NCI-H82 treated with DMSO at 0.1 percent for 48 hours (cell line): ENCODE measurements around the gene TRMT6.

Source experiments
- DNase-seq: peaks from one replicate; lab custom pipeline; 2025; ENCODE audit not compliant: unreplicated experiment; lab: John Stamatoyannopoulos, UW

The TRMT6 gene

DNA sequence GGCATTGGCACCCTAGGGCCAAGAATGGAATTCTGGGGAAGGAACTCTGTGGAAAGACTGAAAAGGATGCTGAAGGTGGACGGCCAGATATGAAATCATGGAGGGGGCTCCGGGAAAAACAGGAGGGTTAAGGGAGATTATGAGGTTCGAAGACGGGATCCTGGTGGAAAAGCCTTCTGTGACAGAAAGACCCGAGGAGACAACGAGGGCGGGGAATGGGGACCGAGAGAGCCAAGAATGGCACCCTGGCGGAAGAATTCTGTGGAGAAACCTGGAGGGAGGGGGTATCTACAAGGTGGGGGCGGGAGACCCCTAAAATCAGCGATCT lies 426 bp downstream of the TRMT6 start:
- DNase-seq: no peak

DNA sequence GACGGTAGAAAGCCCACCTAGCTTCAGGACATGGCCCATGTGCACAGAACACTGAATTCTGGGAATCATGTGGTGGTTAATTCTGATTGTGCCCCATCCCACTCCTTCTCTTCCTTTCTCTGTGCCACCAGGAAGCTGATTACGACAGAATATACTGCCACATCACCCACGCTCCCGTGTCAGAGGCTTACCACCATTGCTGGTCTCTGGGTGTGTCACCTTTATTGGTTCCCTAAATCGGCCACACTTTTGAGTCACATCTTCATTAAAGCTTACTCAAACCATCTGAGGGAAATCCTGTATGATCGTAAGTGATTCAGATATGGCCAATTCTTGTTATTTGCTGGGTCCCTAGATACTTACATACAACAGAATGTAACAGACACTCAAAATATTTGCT lies 3.1 kb downstream of the TRMT6 start:
- DNase-seq: no peak

DNA sequence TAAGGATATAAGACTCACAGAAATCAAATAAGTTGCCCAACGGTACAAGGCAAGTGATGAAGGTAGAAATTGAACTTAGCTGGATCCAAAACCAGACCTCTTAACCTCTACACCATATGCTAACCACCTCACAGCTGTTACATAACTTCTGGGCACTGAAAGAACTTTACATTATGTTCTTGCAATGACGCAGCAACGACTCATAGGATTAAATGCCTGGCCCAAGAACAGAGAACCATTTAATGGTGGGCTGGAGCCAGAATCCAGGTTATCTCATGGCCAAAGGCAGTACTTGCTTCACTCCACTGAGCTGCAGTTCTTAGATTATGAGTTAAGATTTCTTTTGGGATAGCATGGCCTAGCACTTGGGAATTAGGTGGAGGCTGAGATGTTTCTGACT lies 4.4 kb downstream of the TRMT6 start:
- DNase-seq: no peak

DNA sequence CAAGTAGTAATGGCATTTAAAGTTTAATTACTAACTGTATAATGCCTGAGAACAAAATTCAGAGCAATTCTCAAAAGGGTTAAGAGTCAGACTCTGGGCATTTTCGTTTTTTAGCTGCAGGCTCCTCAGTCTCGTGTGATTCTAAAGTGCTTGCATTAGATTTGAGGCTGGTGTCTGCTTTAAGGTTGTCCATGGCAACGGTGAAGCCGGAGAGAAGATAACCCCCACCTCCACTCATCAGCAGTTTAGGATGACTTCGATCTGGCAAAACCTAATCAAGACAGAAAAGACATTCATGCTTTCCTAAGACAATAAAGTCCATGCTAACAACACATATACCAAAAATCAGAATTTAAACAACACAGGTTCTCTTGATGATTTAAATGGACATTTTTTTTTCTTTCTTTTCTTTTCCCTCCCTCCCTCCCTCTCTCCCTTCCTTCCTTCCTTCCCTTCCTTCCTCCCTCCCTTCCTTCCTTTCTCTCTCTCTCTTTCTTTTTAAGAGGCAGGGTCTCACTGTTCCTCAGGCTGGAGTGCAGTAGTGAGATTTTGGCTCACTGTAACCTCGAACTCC lies 11.8 kb downstream of the TRMT6 start:
- no peak for DNase-seq

DNA sequence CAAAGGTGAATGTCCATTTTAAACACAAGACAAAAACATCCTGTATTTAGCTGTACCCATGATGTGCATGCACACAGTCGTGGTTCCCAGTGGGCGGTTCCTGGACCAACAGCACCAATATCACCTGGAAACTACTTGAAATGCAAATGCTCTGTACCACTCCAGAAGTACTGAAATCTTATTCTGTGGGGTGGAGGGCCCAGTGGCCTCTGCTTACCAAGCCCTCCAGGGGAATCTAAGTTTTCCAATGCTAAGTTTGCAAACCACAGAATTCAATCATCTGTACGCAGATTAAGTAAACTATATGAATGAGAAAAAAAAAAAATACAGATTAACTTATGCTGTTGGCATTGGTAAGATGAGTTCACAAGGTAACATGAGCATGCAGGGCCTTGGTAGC lies 14.1 kb downstream of the TRMT6 start:
- DNase-seq: no peak

DNA sequence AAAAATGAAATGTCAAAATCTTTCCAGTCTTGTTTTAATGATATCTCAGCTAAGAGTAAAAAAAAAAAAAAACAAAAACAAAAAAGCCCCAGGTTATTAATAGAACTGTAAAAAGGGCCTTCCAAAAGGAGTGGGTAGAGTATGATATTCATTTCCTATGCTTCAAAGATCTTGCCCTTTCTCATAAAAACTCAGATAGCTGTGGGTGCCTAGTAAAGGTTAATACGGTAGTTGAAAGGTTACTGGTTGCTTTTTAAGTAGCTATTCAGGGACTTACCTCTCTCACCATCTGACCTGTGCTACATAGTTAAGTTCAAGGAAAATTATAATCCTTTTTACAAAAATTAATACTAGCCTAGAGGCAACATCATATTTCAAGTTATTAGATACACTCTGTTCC lies 14.9 kb downstream of the TRMT6 start:
- DNase-seq: no peak

DNA sequence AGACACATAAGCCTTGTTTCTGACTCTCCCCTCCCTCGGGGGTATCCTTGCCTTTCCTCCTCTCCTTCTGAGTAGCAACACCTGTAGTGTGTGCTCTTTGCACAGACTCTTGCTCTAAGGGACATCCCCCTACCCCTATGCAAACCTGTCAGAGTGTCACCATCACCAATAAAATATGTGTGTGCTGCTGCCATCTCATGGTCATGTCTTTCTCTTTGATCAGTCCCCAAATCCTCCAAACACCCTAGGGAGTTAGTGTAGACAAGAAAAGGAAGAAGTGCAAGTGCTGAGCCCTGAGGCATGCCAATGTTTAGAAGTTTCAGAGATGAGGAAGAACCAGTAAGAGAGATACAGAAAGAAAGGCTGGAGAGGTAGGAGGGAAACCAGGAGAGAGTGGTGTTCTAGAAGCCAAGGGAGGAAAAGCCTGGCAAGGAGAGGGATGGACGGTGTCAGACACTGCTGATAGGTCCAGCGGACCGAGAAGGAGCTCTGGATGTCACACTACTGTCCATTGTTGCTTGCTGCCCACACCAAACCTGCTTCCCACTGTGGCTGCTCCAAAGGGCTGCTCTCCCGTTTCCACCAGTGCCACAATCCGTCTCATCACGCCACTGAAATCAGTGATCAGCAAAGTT lies 16.4 kb downstream of the TRMT6 start:
- DNase-seq: peak; percentile 23

DNA sequence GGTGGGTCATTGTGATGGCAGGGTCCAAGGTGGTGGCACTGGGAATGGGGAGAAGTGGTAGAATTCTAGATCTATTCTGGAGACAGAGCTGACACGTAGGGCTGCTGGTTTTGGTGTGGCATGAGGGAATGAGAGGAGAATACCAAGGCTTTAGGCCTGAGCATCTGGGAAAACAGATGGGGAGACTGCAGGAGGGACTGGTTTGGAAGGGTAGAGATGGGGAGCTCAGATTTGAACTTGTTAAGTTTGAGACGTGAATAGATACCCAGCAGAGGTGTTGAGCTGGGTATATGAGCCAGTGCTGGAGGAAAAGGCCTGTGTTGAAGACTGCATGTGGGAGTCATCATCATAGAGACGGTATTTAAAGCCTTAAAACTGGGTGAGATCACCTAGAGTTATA lies 17.5 kb downstream of the TRMT6 start:
- no peak for DNase-seq

DNA sequence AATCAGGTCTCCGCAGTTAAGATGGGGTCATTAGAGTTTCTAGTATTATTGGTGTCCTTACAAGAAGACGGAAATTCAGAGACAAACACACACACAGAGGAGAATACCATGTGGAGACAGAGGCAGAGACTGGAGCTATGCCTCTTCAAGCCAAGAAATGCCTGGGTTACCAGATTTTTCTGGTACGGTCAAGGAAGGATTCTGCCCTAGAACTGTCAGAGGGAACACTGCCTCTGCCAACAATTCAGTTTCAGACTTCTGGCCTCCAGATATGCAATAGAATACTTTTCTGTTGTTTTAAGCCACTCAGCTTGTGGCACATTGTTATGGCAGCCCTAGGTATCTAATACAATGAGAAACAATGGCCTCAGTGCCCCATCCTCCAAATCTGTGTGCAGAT lies 18.9 kb downstream of the TRMT6 start:
- DNase-seq: no peak

DNA sequence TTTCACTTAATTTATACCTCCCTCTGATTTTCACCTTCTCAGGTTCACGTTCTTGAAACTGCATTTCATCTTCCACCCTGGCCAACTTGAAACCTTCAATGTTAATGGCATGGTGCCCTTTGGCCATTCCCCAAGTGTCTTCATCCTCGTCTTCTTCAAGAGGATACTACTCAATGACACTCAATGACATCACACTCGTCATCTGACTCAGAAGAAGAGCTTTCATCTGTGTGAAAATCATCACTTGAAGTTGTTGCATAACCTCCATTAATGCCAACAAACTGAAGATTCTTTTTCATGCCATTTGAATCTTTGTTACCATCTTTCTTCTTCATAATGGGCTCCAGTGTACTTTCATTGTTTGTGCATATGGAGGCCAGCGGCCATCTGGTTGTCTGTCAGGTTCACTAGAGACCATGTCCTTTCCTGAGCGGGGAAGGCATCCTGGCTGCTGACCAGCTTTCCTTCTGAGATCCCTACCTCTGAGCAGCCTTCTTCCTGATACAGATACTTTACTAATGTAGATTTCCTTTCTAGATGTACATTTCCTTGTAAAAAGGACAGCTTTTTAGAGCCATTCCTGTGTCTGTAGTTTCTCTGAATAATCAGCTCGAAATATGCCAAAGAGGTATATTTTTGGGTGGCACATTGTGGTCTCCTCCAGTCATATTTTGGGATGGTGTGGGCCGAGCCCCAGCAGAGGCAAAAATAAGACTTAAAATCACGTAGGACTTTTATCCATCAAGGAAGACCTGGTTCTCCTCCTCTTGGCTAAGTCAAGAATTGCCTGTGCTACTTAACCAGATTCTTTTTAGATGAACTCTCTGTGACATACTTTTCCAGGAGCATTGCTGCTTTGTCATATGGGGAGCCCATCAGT lies 21.3 kb downstream of the TRMT6 start:
- no peak for DNase-seq

DNA sequence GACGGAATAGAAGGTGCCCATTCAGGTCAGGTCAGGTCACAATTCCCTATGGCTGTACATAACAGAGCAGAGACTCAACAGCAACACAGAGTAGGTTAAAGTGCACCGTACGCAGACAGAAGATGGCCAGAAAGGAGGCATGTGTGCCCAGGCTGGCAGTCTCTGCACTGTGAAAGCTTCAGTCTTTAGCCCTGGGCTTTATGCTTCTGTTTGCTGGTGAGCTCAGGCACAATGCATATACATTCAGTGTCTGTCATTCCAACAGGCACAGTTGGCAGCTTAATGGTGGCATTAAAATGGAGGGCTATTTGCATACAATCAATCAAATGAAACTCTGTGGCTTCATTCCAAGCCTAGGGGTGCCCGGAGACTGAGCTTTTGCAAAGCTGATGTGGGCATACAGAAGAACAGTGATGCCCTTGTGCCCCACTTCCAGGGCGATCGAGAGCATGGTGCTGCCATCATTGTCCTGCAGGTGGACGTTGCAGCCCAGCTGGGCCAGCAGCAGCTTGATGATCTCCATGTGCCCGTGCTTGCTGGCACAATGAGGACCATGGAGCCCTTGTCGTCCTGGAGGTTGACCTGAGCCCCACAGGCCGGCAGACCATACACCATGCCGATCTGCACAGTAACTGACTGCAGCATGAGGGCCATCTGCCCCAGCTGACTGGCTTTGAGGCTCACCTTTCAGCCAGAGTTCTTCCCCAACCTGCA lies 22.4 kb downstream of the TRMT6 start:
- no peak for DNase-seq

DNA sequence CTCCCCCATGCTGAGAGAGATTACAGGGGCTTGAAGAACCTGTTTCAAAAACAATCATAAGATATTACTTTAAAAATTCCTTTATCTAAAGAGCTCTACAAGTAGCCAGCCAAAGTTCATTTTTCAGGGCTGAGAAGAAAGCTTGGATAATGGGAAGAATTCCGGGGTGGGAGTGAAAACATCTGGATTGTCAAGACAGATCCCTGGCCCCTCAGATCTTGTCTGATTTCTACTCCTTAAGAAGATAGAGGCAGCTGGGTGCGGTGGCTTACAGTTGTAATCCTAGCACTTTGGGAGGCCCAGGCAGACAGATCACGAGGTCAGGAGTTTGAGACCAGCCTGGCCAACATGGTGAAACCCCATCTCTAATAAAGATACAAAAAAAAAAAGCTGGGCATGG lies 24.8 kb downstream of the TRMT6 start:
- DNase-seq: no peak

DNA sequence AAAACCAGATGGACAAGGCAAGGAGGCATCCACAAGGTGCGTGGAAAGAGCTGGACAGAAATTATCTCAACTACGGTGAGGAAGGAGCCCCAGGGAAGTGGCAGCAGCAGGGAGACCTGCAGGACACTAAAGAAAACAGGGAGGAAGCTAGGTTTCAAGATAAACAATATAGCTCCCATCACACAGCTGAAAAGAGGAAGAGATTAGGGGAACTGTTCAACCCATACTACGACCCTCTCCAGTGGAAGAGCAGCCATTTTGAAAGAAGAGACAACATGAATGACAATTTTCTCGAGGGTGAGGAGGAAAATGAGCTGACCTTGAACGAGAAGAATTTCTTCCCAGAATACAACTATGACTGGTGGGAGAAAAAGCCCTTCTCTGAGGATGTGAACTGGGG lies 26.8 kb downstream of the TRMT6 start:
- DNase-seq: no peak

DNA sequence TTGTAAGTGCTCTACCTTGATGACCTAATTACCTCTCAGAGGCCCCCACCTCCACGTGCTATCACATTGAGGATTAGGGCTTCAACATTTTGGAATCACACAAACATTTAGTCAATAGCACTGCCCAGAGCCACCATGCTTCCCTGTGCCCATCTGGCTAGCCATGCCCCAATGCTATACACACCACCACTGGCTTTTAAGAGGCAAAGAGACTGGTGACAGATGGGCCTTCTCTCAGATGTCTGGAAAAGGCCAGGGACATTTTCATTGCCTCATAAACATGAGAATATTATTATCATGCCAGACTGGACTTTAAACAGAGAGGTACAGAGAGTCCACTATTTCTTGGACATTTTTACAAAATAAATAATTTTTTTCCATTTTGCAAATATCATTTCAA lies 29.8 kb downstream of the TRMT6 start:
- DNase-seq: peak; percentile 11

DNA sequence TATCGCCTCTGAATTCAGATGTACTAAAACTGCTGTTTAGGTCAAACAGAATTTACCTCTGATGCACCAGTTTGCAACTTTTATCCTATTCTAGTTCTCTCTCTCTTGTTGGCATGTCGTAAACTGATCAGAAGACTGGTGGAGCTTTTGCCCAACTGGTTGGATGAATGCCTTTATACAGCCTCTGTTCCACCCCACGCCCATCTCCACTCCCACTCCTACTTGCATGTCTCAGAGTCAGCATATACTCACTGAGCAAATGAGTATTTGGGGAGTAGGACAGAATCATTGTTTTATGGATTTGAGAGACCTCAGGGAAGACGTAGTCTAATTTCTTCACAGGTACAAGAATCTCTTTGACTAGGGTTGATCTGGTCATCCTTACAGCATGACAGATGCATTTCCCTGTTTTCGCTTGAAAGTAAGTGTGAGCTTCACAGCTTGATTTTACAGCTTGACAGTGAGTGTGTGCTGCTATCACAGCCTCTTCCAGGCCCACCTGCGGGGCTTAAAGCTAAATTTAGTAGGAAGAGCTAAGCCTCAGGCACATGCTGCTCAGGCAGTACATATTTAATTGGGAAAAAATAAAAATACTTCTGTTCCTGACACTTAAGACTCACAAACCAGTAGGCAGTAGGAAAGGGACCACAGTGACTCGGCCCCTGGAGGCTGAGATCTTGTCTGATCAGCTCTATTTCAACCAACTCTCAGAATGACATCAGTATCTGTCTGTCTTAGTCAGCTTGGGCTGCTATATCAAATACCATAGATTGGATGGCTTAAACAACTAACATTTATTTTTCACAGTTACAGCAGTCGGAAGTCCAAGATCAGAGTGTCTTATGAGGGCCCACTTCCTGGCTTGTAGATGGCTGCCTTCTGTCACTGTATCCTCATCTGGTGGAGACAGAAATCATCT lies 30.4 kb downstream of the TRMT6 start:
- DNase-seq: no peak

DNA sequence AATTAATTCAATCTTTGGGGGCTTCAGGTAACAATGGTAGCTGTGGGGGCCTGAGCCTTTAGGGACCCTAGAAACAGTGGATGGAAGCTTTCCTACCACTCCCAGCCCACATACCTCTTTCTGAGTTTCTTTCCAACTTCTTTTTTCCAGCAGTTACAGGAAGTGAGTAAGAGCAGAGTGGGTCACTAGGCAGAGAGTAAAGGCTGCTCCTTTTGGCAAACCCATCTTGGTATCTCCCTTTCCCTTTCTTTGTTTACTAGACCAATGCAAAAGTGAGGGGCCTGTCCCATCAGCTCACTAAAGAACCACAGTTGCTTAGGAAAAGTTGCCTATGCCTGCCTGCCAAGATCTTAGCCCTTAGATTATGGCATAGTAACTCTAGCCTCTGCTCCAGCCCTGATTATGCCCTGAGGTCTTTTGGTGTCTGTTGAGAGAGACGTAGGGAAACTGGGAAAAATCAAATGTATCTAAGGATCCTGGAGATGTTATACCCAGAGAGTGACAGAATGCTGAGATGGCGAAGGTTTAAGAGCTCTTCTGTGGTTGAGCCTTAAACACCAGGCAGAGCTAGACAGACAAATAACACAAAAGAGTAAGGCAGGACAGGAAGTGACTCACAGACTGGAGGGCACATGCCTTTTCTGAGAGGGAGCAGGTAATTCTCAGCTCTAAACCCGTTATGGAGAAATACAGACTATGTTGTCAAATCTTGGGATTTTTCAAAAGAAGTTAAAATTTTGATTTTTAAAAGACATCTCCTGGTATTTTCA lies 31.3 kb downstream of the TRMT6 start:
- no peak for DNase-seq

DNA sequence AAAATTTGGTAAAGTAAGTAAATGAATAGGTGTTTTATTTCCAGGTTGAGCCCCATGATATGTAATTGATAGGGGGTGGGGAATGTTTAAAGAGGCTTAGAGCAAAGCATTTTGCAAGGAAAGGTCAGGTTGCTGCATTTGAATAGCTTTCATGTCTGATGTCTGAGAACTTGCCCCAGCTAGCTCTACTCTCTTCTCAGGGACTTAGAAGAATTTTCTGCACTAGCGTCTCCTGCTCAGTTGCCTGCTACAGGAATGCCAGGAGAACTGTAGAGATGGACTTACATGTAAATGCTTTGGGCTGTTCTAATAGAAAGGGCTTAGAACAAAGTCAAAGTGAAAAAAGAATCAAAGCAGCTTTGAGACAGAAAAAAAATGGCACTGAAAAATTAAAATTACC lies 35.5 kb downstream of the TRMT6 start:
- no peak for DNase-seq

DNA sequence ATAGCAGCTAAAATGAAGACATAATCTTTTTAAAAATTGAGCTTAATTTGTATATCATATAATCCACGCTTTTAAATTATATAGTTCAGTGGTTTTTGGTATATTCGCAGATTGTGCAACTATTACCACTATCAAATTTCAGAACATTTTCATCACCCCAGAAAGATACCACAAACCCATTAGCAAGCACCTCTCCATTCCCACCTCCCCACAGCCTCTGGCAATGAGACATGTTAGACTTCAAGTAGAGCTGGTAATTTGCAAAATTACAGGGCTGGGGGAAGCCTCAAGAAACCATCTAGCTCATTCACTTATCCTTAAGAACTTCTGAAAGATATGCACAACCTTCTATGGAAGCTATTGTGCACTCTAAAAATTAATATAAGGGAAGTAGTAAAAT lies 37.2 kb downstream of the TRMT6 start:
- DNase-seq: no peak

DNA sequence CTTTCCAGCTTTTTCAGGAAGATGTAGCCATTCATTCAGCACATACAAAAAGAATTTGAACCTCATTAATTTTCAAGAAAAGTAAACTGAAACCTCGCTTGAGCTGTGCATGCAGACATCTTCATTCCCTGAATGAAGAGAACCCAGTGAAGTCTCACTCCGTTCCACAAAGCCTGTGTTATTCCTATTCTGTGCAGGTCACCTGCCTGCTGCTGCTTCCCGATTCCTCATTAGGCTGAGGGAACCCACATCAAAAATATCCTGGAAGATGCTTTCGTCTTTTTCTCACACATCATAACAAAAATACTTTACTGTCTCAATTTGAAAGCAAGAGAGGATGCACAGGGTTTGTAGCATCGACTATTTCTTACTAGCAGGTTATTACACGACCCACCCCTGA lies 40.1 kb downstream of the TRMT6 start:
- DNase-seq: peak; percentile 2

DNA sequence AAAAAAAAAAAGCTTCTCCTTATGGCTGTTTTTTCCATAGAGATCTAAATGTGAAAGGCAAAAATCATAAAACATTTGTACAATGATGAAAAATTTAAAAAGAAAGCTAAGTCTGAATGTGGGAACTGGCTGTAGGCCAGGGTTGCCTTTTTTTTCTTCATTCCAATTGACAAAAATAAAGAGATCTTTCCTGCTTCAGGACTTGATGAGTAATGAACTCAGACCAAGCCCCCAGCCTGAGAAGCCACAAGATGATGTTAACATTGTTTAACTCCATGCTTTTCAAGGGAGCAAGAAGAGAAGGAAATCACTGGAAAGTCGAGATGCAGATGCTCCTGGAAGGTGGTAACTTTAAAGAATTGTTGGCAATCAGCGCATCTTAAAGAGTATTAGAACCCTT lies 41.4 kb downstream of the TRMT6 start:
- DNase-seq: no peak
